Stimulated activated CD8-positive, alpha-beta memory T cell treated with anti-CD3 and anti-CD28 coated beads, Interleukin-15, amount 100 ng/mL, for 1 hour (primary cell): Measurements from ENCODE around the gene PDZD11.
"Not testable (repeated sequence)": the region's sequence is repeated elsewhere in the genome, so short reads cannot be mapped to it uniquely, and the experiment has no call there.

ENCODE experiments used
- DNase-seq: peaks from one replicate; pipeline ENCODE4 v3.0.0-alpha.2; 2020; ENCODE audit warnings: low read depth

The PDZD11 gene

DNA sequence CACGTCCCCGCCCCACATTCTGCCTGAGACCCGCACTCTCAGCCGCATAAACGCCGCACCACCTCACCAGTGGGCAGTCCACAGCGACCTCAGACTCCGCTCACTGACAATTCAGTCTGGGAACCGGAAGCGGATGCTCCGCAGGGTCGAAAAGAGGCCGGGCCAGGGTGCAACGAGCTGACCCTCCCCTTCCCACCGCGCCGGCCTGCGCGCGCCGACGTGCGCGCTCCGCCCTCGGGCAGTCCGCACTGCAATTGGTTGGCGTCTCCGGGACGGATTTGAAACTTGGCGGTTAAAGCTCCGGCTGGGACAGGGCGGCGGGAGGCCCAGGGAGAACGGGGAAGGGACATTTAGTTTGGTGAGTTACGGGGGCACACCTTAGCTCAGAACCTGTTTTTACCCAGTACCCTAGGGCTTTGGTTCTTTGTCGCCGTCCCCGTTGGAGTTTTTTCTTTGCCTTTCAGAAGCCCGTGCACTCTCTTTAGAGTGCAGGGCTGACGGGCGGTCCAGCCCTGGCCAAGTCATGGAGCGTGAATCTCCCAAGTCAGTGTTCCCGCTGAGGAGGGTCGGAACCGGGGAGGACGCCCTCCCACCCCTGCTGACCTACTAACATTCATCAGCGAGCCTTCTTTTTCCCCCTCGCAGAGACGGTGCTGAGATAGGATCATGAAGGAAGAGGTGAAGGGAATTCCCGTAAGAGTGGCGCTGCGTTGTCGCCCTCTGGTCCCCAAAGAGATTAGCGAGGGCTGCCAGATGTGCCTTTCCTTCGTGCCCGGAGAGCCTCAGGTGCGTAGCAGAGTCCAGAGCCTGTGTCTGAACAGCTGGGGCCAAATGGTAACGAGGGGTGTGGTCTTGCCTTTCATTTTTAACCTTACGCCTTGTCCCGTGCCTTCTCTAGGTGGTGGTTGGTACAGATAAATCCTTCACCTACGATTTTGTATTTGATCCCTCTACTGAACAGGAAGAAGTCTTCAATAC is at the start of gene PDZD11, which contains the start of gene KIF4A:
PDZD11 (minus strand) TSS at position 135 of the 978 bp plus-strand sequence. CDS start 586 bp downstream, outside the sequence.
KIF4A (plus strand) TSS at position 312 of the 978 bp plus-strand sequence; CDS start at position 667, 355 bp downstream.
- DNase-seq = peak; percentile 40

DNA sequence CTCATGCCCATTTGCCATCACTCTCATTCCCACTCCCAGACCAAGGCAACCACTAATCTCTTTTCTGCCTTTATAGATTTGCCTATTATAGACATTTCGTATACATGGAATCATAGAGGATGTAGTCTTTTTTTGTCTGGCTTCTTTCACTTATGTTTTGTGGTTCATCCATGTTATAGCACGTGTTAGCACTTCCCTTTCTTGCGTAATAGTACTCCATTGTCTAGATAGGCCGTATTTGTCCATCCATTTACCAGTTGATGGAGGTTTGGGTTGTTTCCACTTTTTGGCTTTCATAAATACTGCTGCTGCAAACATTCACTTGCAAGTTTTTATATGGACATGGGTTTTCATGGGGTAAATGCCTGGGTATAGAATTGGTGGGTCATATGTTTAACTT is 48.6 kb upstream of the PDZD11 start:
- DNase-seq = no peak

DNA sequence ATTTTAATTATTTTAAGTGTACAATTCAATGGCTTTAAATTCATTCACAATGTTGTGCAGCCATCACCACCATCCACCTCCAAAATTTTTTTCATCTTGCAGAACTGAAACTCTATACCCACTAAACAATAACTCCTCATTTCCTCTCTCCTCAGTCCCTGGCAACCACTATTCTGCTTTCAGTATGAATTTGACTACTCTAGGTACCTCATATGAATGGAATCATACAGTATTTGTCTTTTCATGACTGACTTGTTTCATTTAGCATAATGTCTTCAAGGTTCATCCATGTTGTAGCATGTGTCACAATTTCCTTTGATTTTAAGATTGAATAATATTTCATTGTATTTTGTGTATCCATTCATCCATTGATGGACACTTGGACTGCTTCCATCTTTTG is 47.0 kb upstream of the PDZD11 start:
- no peak for DNase-seq

DNA sequence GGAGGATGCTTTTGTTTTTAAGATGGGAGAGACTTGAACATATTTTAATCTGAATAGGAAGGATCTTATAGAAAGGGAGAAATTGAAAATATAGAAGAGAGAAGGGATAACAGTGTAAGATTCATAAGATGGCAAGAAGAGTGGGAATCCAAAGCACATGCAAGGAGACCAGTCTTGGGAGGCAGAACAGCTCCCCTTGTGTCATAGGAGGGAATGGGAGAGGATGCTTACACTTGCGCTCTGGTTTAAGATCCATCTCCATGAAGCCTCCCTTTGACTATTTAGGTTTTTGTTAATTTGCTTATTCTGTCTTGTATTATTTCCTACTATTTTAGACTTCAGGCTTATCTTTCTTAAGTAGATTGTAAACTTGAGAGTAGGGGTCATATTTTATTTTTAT is 42.9 kb upstream of the PDZD11 start:
- no peak for DNase-seq

GRCh38 chrX:70331161-70331560 is 41.4 kb upstream of the PDZD11 start:
- no peak for DNase-seq

DNA sequence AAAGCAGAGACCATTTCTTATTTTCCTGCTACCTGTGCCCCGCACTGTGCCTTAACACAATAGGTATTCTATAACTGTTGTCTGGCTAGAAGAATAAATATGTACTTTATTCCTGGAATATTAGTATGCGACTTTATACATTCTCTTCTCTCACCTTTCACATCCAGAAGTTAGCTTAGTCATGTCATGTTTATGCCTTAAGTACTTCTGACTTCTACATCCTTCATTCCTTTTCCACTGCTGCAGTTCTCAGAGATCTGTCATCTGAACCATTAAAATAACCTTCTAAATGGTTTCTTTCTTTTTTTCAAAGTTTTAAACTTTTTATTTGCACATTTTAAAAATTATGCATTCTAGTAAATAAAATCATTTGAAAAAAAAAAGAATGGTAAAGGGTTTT is 34.6 kb upstream of the PDZD11 start:
- DNase-seq = no peak

- not testable (repeated sequence) for DNase-seq
Measured at GRCh38 chrX:70323628-70324027, 33.9 kb upstream of the PDZD11 start.

DNA sequence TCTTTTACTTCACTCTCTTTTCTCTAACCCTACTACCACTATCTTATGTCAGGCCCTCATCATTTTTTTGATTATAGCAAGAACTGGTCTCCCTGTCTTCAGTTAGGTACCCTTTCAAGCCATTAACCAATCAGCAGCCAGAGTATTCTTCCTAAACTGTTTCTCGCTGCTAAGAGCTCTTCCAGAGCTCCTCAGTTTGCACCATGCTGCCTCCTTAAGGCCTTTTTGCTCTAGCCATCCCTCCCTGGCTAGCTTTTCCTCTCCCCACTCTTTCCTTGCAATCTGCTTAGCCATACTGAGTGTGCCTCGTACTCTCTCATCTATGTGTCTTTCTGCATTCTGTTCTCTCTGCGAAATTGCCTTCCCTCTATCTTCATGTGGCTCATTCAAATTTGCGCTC is 33.1 kb upstream of the PDZD11 start:
- no peak for DNase-seq

- DNase-seq = no peak
Measured at GRCh38 chrX:70313503-70313902, 23.8 kb upstream of the PDZD11 start.

- DNase-seq = no peak
Measured at GRCh38 chrX:70301716-70302115, 12.0 kb upstream of the PDZD11 start.

- no peak for DNase-seq
Measured at GRCh38 chrX:70293621-70294020, 3.9 kb upstream of the PDZD11 start.

GRCh38 chrX:70292788-70293187 is 3.1 kb upstream of the PDZD11 start:
- DNase-seq = no peak

DNA sequence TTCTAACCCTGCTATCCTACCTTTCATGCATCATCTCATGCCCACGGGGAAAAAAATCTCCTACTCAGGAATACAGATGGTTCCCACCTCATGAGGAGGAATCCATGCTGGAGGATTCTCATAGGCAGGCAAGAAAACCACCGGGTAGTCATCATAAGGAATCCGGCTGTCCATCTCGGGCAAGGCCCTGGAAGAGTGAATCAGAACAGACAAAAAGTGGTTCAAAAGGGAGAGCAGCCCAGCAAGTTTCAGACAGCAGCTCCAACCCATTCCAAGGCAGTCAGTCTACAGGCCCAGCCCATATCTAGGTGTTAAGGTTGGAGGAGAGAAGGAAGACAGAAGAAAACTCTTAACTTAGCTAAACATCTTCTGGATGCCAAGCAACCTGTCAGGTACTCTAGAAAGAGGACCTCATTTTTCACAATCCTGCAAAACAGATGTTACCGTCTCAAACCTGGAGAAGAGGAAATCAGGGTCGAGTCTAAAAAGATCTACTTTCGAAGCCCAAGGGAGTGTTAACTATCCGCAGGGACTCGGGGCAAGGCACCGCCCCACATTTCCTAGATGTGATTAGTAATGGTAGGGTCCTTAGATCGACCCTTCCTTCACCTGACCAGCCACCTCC is 447 bp downstream of the PDZD11 start:
- no peak for DNase-seq

DNA sequence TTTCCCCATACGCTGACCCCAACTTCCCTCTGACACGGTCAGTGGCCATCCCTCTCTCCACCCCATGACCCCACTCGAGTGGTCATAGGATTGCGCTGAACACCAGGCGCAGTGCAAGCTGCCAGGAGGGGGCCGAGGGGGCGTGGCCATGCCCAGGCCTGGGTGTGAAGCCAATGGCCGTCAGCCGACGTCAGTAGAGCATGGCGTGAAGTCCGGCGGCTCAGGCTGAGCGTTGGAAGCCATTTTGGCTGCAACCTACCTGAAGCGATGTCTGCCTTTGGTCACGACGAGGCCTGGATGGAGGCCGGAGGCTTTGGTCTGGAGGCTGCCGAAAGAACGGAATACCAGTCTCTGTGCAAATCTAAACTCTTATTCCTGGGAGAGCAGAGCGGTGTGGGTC is 7.8 kb downstream of the PDZD11 start, which contains the start of gene RAB41:
RAB41 (plus strand) TSS at position 222 of the 400 bp plus-strand sequence; CDS start at position 268, 46 bp downstream.
- no peak for DNase-seq

GRCh38 chrX:70280573-70280972 is 9.2 kb downstream of the PDZD11 start:
- DNase-seq = no peak

- no peak for DNase-seq
Measured at GRCh38 chrX:70279081-70279480, 10.6 kb downstream of the PDZD11 start.

- not testable (repeated sequence) for DNase-seq
Measured at GRCh38 chrX:70274029-70274428, 15.7 kb downstream of the PDZD11 start.

- DNase-seq = no peak
Measured at GRCh38 chrX:70268034-70268433, 21.7 kb downstream of the PDZD11 start, which contains the start of gene ARR3. Gene ARR3, plus strand, starts transcription at chrX:70268334. Its CDS starts 1,052 bp downstream, at chrX:70269386.

GRCh38 chrX:70264784-70265183 is 24.9 kb downstream of the PDZD11 start:
- no peak for DNase-seq

GRCh38 chrX:70262952-70263567 is 26.7 kb downstream of the PDZD11 start:
- no peak for DNase-seq

- no peak for DNase-seq
Measured at GRCh38 chrX:70260104-70260503, 29.6 kb downstream of the PDZD11 start, which contains the start of gene P2RY4. Gene P2RY4, minus strand, starts transcription at chrX:70260204. Its CDS starts 580 bp downstream, at chrX:70259624.
